Measurements from ENCODE around the gene PCGF3.
"Not testable (repeated sequence)": the region's sequence is repeated elsewhere in the genome, so short reads cannot be mapped to it uniquely, and the experiment has no call there.

- not testable (repeated sequence) for TF ChIP-seq POLR2A, CTCF, POLR2AphosphoS5 (IDR thresholded peaks at IDR 0.05)
Observed at GRCh38 chr4:774419-775092, 68.9 kb downstream of the PCGF3 start.
